HG03103 (cell line): Measurements from ENCODE around the gene OR2T3.
"Not testable (repeated sequence)": the region's sequence is repeated elsewhere in the genome, so short reads cannot be mapped to it uniquely, and the experiment has no call there.

Experiments used
- ATAC-seq: cut with Tn5 transposase; IDR thresholded peaks from one replicate; pipeline ENCODE4 v1.9.1; 2021; ENCODE audit warnings: low read depth; ENCODE audit not compliant: unreplicated experiment

Gene OR2T3

GRCh38 chr1:248473051-248473450 lies at the start of gene OR2T3:
Gene OR2T3 (plus strand): TSS chr1:248473351. CDS start chr1:248473351, 0 bp downstream.
- ATAC-seq, result not testable (repeated sequence)

- ATAC-seq, result peak; percentile 50
Observed at GRCh38 chr1:248427526-248428191, 45.5 kb upstream of the OR2T3 start.

GRCh38 chr1:248428192-248428533 lies 45.0 kb upstream of the OR2T3 start:
- peak; percentile 98 for ATAC-seq

- ATAC-seq, result not testable (repeated sequence)
Observed at GRCh38 chr1:248431683-248432082, 41.5 kb upstream of the OR2T3 start.

- not testable (repeated sequence) for ATAC-seq
Observed at GRCh38 chr1:248432201-248432600, 41.0 kb upstream of the OR2T3 start.

GRCh38 chr1:248433811-248434415 lies 39.2 kb upstream of the OR2T3 start:
- not testable (repeated sequence) for ATAC-seq

- ATAC-seq, result not testable (repeated sequence)
Observed at GRCh38 chr1:248434913-248435312, 38.2 kb upstream of the OR2T3 start.

GRCh38 chr1:248436303-248436702 lies 36.8 kb upstream of the OR2T3 start:
- ATAC-seq, result peak; percentile 54

- not testable (repeated sequence) for ATAC-seq
Observed at GRCh38 chr1:248438668-248439067, 34.5 kb upstream of the OR2T3 start.

- ATAC-seq, result not testable (repeated sequence)
Observed at GRCh38 chr1:248439283-248439682, 33.9 kb upstream of the OR2T3 start.

GRCh38 chr1:248442500-248443277 lies 30.5 kb upstream of the OR2T3 start:
- not testable (repeated sequence) for ATAC-seq

GRCh38 chr1:248444603-248445002 lies 28.5 kb upstream of the OR2T3 start:
- not testable (repeated sequence) for ATAC-seq

GRCh38 chr1:248445399-248445798 lies 27.8 kb upstream of the OR2T3 start, which contains the start of gene OR2T2:
Gene OR2T2 (plus strand): TSS chr1:248445637. CDS start chr1:248452798, 7,161 bp downstream.
- ATAC-seq, result not testable (repeated sequence)

- ATAC-seq, result peak; percentile 36
Observed at GRCh38 chr1:248448409-248449074, 24.6 kb upstream of the OR2T3 start.

- ATAC-seq, result not testable (repeated sequence)
Observed at GRCh38 chr1:248449821-248450465, 23.2 kb upstream of the OR2T3 start.

- peak; percentile 55 for ATAC-seq
Observed at GRCh38 chr1:248450466-248451145, 22.5 kb upstream of the OR2T3 start.

- not testable (repeated sequence) for ATAC-seq
Observed at GRCh38 chr1:248453619-248454018, 19.5 kb upstream of the OR2T3 start.

GRCh38 chr1:248455045-248455444 lies 18.1 kb upstream of the OR2T3 start:
- ATAC-seq, result not testable (repeated sequence)

GRCh38 chr1:248456635-248457034 lies 16.5 kb upstream of the OR2T3 start:
- ATAC-seq, result not testable (repeated sequence)

GRCh38 chr1:248459117-248459516 lies 14.0 kb upstream of the OR2T3 start:
- not testable (repeated sequence) for ATAC-seq
